ENCODE measurements around the gene ATG7. TPM values are rescaled to one million over a fixed set of nuclear protein-coding genes. Genes with fewer than 3 reads are reported as not detected.

Gene ATG7
- total RNA-seq, 1 donor from 2014 or later, result 53.5 TPM

- Histone ChIP-seq H2AFZ (replicated peaks) (no peak overlapping the region), H3K9ac (no peak overlapping the region), H3K4me2 (no peak overlapping the region), H3K4me1 (no peaks in the 10 kb centered on the region), H4K20me1 (ENCODE audit: low read depth) (peaks cover 7% of the 10 kb centered on the region), H3K27ac (no peak overlapping the region), H3K27me3 (no peaks in the 10 kb centered on the region), H3K9me3 (ENCODE audit: low read depth) (no peaks in the 10 kb centered on the region), H3F3A (ENCODE audit: low read depth) (no peaks in the 10 kb centered on the region), H3K36me3 (no peaks in the 10 kb centered on the region), H3K4me3 (no peak overlapping the region), H3K79me2 (ENCODE audit: low read depth) (no peaks in the 10 kb centered on the region)
- peaks cover 16% of the 10 kb centered on the region for H3K27me3 Mint-ChIP-seq (ENCODE audit: insufficient read depth, low read depth)
- H3K27ac Mint-ChIP-seq, result no peak overlapping the region
- no peak overlapping the region for H3K4me3 Mint-ChIP-seq
- no peak for DNase-seq (ENCODE audit: low spot score)
- H3K36me3 Mint-ChIP-seq, result peaks cover 55% of the 10 kb centered on the region
- no peak for TF ChIP-seq CTCF (IDR thresholded peaks at IDR 0.05)
- TF ChIP-seq EZH2 (IDR thresholded peaks at IDR 0.05), result no peak
- no peak for TF ChIP-seq EZH2phosphoT487 (IDR thresholded peaks at IDR 0.05)
- peaks cover 25% of the 10 kb centered on the region for H3K4me1 Mint-ChIP-seq
- H3K9me3 Mint-ChIP-seq, result peaks cover 29% of the 10 kb centered on the region
Measured at GRCh38 chr3:11551036-11551435, 278.8 kb downstream of the ATG7 start.

GRCh38 chr3:11552289-11553264 lies 280.4 kb downstream of the ATG7 start:
- Histone ChIP-seq H3K9me3 (ENCODE audit: low read depth) (no peaks in the 10 kb centered on the region), H3K9ac (no peak overlapping the region), H2AFZ (replicated peaks) (no peak overlapping the region), H4K20me1 (ENCODE audit: low read depth) (peaks cover 23% of the 10 kb centered on the region), H3K27me3 (no peaks in the 10 kb centered on the region), H3K4me1 (no peaks in the 10 kb centered on the region), H3K4me2 (no peak overlapping the region), H3K36me3 (no peaks in the 10 kb centered on the region), H3K27ac (no peak overlapping the region), H3F3A (ENCODE audit: low read depth) (no peaks in the 10 kb centered on the region), H3K4me3 (no peak overlapping the region), H3K79me2 (ENCODE audit: low read depth) (peaks cover 12% of the 10 kb centered on the region)
- TF ChIP-seq CTCF (IDR thresholded peaks at IDR 0.05) (no peak), EZH2 (IDR thresholded peaks at IDR 0.05) (no peak), EZH2phosphoT487 (IDR thresholded peaks at IDR 0.05) (no peak)
- peaks cover 12% of the 10 kb centered on the region for H3K27me3 Mint-ChIP-seq (ENCODE audit: insufficient read depth, low read depth)
- H3K4me3 Mint-ChIP-seq, result no peak overlapping the region
- H3K27ac Mint-ChIP-seq, result no peak overlapping the region
- H3K36me3 Mint-ChIP-seq, result peaks cover 51% of the 10 kb centered on the region
- H3K9me3 Mint-ChIP-seq, result peaks cover 26% of the 10 kb centered on the region
- peaks cover 34% of the 10 kb centered on the region for H3K4me1 Mint-ChIP-seq
- no peak for DNase-seq (ENCODE audit: low spot score)

- Histone ChIP-seq H3K4me3 (no peak overlapping the region), H3F3A (ENCODE audit: low read depth) (no peaks in the 10 kb centered on the region), H2AFZ (replicated peaks) (no peak overlapping the region), H3K4me2 (no peak overlapping the region), H3K79me2 (ENCODE audit: low read depth) (peaks cover 12% of the 10 kb centered on the region), H3K9me3 (ENCODE audit: low read depth) (no peaks in the 10 kb centered on the region), H3K4me1 (no peaks in the 10 kb centered on the region), H4K20me1 (ENCODE audit: low read depth) (peaks cover 32% of the 10 kb centered on the region), H3K36me3 (no peaks in the 10 kb centered on the region), H3K27me3 (no peaks in the 10 kb centered on the region), H3K9ac (no peak overlapping the region), H3K27ac (no peak overlapping the region)
- Mint-ChIP-seq H3K27ac (no peak overlapping the region), H3K4me1 (peaks cover 40% of the 10 kb centered on the region), H3K27me3 (ENCODE audit: insufficient read depth, low read depth) (peaks cover 12% of the 10 kb centered on the region), H3K4me3 (no peak overlapping the region), H3K36me3 (peaks cover 56% of the 10 kb centered on the region), H3K9me3 (peaks cover 26% of the 10 kb centered on the region)
- DNase-seq (ENCODE audit: low spot score), result no peak
- no peak for TF ChIP-seq CTCF (IDR thresholded peaks at IDR 0.05)
- no peak for TF ChIP-seq EZH2phosphoT487 (IDR thresholded peaks at IDR 0.05)
- TF ChIP-seq EZH2 (IDR thresholded peaks at IDR 0.05), result no peak
Measured at GRCh38 chr3:11553436-11554235, 281.4 kb downstream of the ATG7 start.

Data from neural progenitor cell (in vitro differentiated cells).